K562 (cell line): ENCODE measurements around the gene DNAJC12. TPM values are rescaled to one million over a fixed set of nuclear protein-coding genes. Genes with fewer than 3 reads are reported as not detected.

Source experiments
- ATAC-seq: fragments of 200-7000 bp; cut with Tn5 transposase; 3 replicates; pipeline ENCODE4 v1.9.1; 2020; ENCODE audit warnings: moderate library complexity
- BruUV-seq: library from RNA; stranded (reverse); fragments of 400-500 nt; replicated peaks from 2 replicates; lab custom pipeline; 2021; lab: Mats Ljungman, UMichigan
- CTCF ChIA-PET: fragments of 300-600 bp; formaldehyde crosslinking; extraction: SDS; loops from one replicate; lab custom pipeline; 2021; ENCODE audit warnings: low intra/inter-chr PET ratio; lab: Yijun Ruan, JAX
- POLR2A ChIA-PET: fragments of 300-600, 350-650 bp; sonication (Branson Sonifier 250); formaldehyde crosslinking; extraction: SDS; loops from one replicate; lab custom pipeline; 2021; ENCODE audit warnings: antibody characterized with exemption, inconsistent platforms; lab: Yijun Ruan, JAX
- DNase-seq, 4 experiments: peaks; one replicate each; pipeline versions ENCODE4 v3.0.0 to v3.0.0-alpha.2; 2011 to 2018; ENCODE audit warnings: low spot score in 3 of 4, mixed read lengths in 3 of 4; ENCODE audit errors: extremely low read depth in 1 of 4
- FAIRE-seq: peaks from 2 replicates; lab custom pipeline; 2011; peaks lifted over from hg19 to GRCh38; lab: Jason Lieb, UNC
- H2AFZ ChIP-seq: 2 replicates; pipeline ENCODE4 v1.6.0; 2011; ENCODE audit warnings: low read depth, low read length, control low read depth, inconsistent platforms
- H3K27ac ChIP-seq: fragments of 200-600 bp; 3 replicates; pipeline ENCODE4 v1.8.0; 2011; ENCODE audit warnings: low read depth, mild to moderate bottlenecking, control low read depth, inconsistent platforms, low read length, moderate library complexity, mixed read lengths; ENCODE audit errors: extremely low read depth
- H3K27me3 ChIP-seq, 2 experiments: fragments of 300-600 bp in 1 of 2; 2 replicates in 1 of 2; 3 replicates in 1 of 2; pipeline versions ENCODE4 v1.6.0 to v1.8.0; 2011; ENCODE audit warnings: inconsistent platforms in 2 of 2, low read length in 2 of 2, mild to moderate bottlenecking in 1 of 2, mixed read lengths in 1 of 2, moderate library complexity in 1 of 2; ENCODE audit not compliant: control insufficient read depth in 2 of 2, insufficient read depth in 2 of 2
- H3K36me3 ChIP-seq: fragments of 300-600 bp; 3 replicates; pipeline ENCODE4 v1.8.0; 2011; ENCODE audit warnings: mild to moderate bottlenecking, low read length, inconsistent platforms; ENCODE audit not compliant: control insufficient read depth, insufficient read depth
- H3K4me1 ChIP-seq, 2 experiments: fragments of 200-600 bp in 1 of 2; replicated peaks in 1 of 2; 2 replicates in 1 of 2; 3 replicates in 1 of 2; pipeline versions ENCODE4 v1.5.1 to v1.8.0; 2011; ENCODE audit warnings: inconsistent platforms in 2 of 2, low read length in 2 of 2, mild to moderate bottlenecking in 1 of 2, mixed read lengths in 1 of 2, moderate library complexity in 1 of 2; ENCODE audit not compliant: control insufficient read depth in 2 of 2, insufficient read depth in 2 of 2
- H3K4me2 ChIP-seq: 2 replicates; pipeline ENCODE4 v1.6.1; 2011; ENCODE audit warnings: low read length, control low read depth, inconsistent platforms, mixed read lengths; ENCODE audit not compliant: insufficient read depth
- H3K4me3 ChIP-seq: fragments of 200-600 bp; sonication (generic), shearing (Covaris generic); 2 replicates; pipeline ENCODE4 v1.5.1; 2016; ENCODE audit warnings: control low read depth, inconsistent platforms
- H3K79me2 ChIP-seq: fragments of 200-600 bp; 3 replicates; pipeline ENCODE4 v1.8.0; 2011; ENCODE audit warnings: low read length, inconsistent platforms; ENCODE audit not compliant: control insufficient read depth, insufficient read depth
- H3K9ac ChIP-seq, 2 experiments: 2 replicates each; pipeline versions ENCODE4 v1.6.0 to v1.6.1; 2011; ENCODE audit warnings: low read depth in 2 of 2, low read length in 2 of 2, control low read depth in 1 of 2, inconsistent platforms in 1 of 2, mild to moderate bottlenecking in 1 of 2, mixed read lengths in 1 of 2; ENCODE audit not compliant: insufficient read depth in 1 of 2
- H3K9me1 ChIP-seq: one replicate; pipeline ENCODE4 v1.6.0; 2011; ENCODE audit warnings: inconsistent platforms, mild to moderate bottlenecking, low read length, moderate library complexity; ENCODE audit not compliant: control insufficient read depth, insufficient read depth
- H3K9me3 ChIP-seq: replicated peaks from 2 replicates; pipeline ENCODE4 v1.5.1; 2011; ENCODE audit warnings: low read depth, low read length, inconsistent platforms; ENCODE audit not compliant: control insufficient read depth, insufficient read depth
- H4K20me1 ChIP-seq: replicated peaks from 2 replicates; pipeline ENCODE4 v1.6.1; 2011; ENCODE audit warnings: low read length, inconsistent platforms, mixed read lengths; ENCODE audit not compliant: control insufficient read depth, insufficient read depth
- BHLHE40 ChIP-seq: IDR thresholded peaks from 2 replicates; pipeline ENCODE4 v1.6.1; 2011; ENCODE audit warnings: low read length, improper control_type of control experiment
- CBFA2T2 ChIP-seq: fragments of 450-650 bp; conservative IDR thresholded peaks from 2 replicates; pipeline ENCODE4 v1.6.1; 2017; ENCODE audit warnings: mild to moderate bottlenecking
- CC2D1A ChIP-seq: fragments of 450-650 bp; IDR thresholded peaks from 2 replicates; pipeline ENCODE4 v1.6.1; 2017; ENCODE audit warnings: mild to moderate bottlenecking
- CHD2 ChIP-seq: IDR thresholded peaks from 2 replicates; pipeline ENCODE4 v1.6.1; 2011; ENCODE audit warnings: low read depth, low read length
- GATAD2A ChIP-seq: fragments of 450-650 bp; IDR thresholded peaks from 2 replicates; pipeline ENCODE4 v1.6.1; 2017
- KLF16 ChIP-seq: IDR thresholded peaks from 2 replicates; pipeline ENCODE4 v1.6.1; 2016; ENCODE audit warnings: antibody characterized with exemption
- NEUROD1 ChIP-seq: fragments of 150-350 bp; IDR thresholded peaks from 2 replicates; pipeline ENCODE4 v1.6.1; 2014; ENCODE audit warnings: borderline replicate concordance, low read length, low read depth; ENCODE audit not compliant: partially characterized antibody
- NFE2 ChIP-seq: IDR thresholded peaks from 2 replicates; pipeline ENCODE4 v1.6.1; 2014; ENCODE audit warnings: antibody characterized with exemption, low read depth
- PTTG1 ChIP-seq: fragments of 450-650 bp; IDR thresholded peaks from 2 replicates; pipeline ENCODE4 v1.6.1; 2016; ENCODE audit warnings: low read depth, mild to moderate bottlenecking, missing genetic modification characterization, missing compliant biosample characterization
- RAD21 ChIP-seq, 2 experiments: fragments of 250-450 bp in 1 of 2; fragments of 450-650 bp in 1 of 2; sonication (Bioruptor Pico) in 1 of 2; formaldehyde crosslinking in 1 of 2; IDR thresholded peaks in 1 of 2; conservative IDR thresholded peaks in 1 of 2; 2 replicates each; pipeline versions ENCODE4 v1.4.0 to v1.8.0; 2020 to 2022; ENCODE audit warnings: mild to moderate bottlenecking in 2 of 2, moderate library complexity in 1 of 2
- RB1 ChIP-seq: fragments of 450-650 bp; IDR thresholded peaks from 2 replicates; pipeline ENCODE4 v1.6.1; 2017; ENCODE audit warnings: low read depth, mild to moderate bottlenecking
- SIN3A ChIP-seq, 2 experiments: fragments of 150-350 bp in 1 of 2; IDR thresholded peaks; 2 replicates each; pipeline ENCODE4 v1.6.1; 2011 to 2016; ENCODE audit warnings: borderline replicate concordance in 2 of 2, low read depth in 2 of 2, low read length in 2 of 2, mild to moderate bottlenecking in 2 of 2, moderate library complexity in 2 of 2; ENCODE audit not compliant: control insufficient read depth in 1 of 2
- SMARCA4 ChIP-seq: fragments of 450-650 bp; IDR thresholded peaks from 2 replicates; pipeline ENCODE4 v1.6.1; 2016
- SMC3 ChIP-seq: conservative IDR thresholded peaks from 2 replicates; pipeline ENCODE4 v1.6.1; 2011; ENCODE audit warnings: low read depth, low read length, improper control_type of control experiment; ENCODE audit not compliant: insufficient read depth
- XRCC4 ChIP-seq: IDR thresholded peaks from one replicate; pipeline ENCODE4 v1.6.1; 2011; ENCODE audit not compliant: insufficient read depth, insufficient read length; ENCODE audit errors: extremely low read depth
- ZNF24 ChIP-seq: fragments of 450-650 bp; IDR thresholded peaks from 2 replicates; pipeline ENCODE4 v1.6.1; 2016
- ZNF384 ChIP-seq: IDR thresholded peaks from 2 replicates; pipeline ENCODE4 v1.6.1; 2012; ENCODE audit warnings: low read depth, low read length, improper control_type of control experiment
- ZNF699 ChIP-seq: fragments of 250-450 bp; sonication (Bioruptor Pico); IDR thresholded peaks from 2 replicates; pipeline ENCODE4 v1.8.0; 2021; ENCODE audit warnings: mild to moderate bottlenecking, moderate library complexity; ENCODE audit not compliant: insufficient replicate concordance
- WGBS: fragments of 100-300 bp; shearing (Covaris generic); methylation state at CpG from one replicate; pipeline ENCODE4 v1.1.6; 2016; ENCODE audit warnings: low coverage, mixed read lengths; ENCODE audit not compliant: insufficient coverage; ENCODE audit errors: missing lambda C conversion rate; 5-methylcytosine and 5-hydroxymethylcytosine counted together
- in situ Hi-C: fragments of 300-500 bp; cut with MboI; formaldehyde crosslinking; loops from 4 replicates; pipeline ENCODE4 v1.15.0; 2018; ENCODE audit warnings: inconsistent platforms, mixed read lengths
- intact Hi-C: fragments of 100-400 bp; cut with micrococcal nuclease; formaldehyde crosslinking; loops from 2 replicates; pipeline ENCODE4 v1.14.2; 2022
- polyA plus RNA-seq, 8 experiments: library from polyadenylated mRNA; depleted of rRNA in 4 of 8; stranded (reverse) in 5 of 8; unstranded in 3 of 8; fragments of >200 nt; fragmentation: Nextera tagmentation in 2 of 8; fragmentation: Illumina TruSeq in 1 of 8; extraction: Ambion mirVana in 2 of 8; extraction: Trizol in 1 of 8; gene quantifications; 2 replicates each; pipeline versions ENCODE4 v1.2.1 to v1.2.3, GENCODE V29; 2011 to 2014; ENCODE audit warnings: inconsistent platforms in 1 of 8, missing spikeins in 1 of 8
- total RNA-seq, 7 experiments: library from RNA; depleted of rRNA in 6 of 7; stranded (reverse); fragments of >200 nt in 6 of 7; fragmentation: Illumina TruSeq in 2 of 7; extraction: Trizol in 2 of 7; gene quantifications; 2 replicates each; pipeline versions ENCODE4 v1.2.1 to v1.2.3, GENCODE V29; 2011 to 2021; ENCODE audit warnings: low replicate concordance in 1 of 7
- TF ChIP-seq, protein P1 (sequence below): IDR thresholded peaks from 2 replicates; pipeline ENCODE4 v1.6.1; 2012; ENCODE audit warnings: low read depth, low read length, improper control_type of control experiment, borderline replicate concordance
- TF ChIP-seq, protein P2 (sequence below): fragments of 450-650 bp; formaldehyde crosslinking; IDR thresholded peaks from 2 replicates; pipeline ENCODE4 v1.4.0; 2020; ENCODE audit warnings: mild to moderate bottlenecking, moderate library complexity

DNAJC12 gene
- total and polyA plus RNA-seq, 9 of the 15 experiments (the other 6 are each of a cell fraction or from before 2014, with no cell fraction given): 7.4 to 95.9 (median 68.5) TPM

DNA sequence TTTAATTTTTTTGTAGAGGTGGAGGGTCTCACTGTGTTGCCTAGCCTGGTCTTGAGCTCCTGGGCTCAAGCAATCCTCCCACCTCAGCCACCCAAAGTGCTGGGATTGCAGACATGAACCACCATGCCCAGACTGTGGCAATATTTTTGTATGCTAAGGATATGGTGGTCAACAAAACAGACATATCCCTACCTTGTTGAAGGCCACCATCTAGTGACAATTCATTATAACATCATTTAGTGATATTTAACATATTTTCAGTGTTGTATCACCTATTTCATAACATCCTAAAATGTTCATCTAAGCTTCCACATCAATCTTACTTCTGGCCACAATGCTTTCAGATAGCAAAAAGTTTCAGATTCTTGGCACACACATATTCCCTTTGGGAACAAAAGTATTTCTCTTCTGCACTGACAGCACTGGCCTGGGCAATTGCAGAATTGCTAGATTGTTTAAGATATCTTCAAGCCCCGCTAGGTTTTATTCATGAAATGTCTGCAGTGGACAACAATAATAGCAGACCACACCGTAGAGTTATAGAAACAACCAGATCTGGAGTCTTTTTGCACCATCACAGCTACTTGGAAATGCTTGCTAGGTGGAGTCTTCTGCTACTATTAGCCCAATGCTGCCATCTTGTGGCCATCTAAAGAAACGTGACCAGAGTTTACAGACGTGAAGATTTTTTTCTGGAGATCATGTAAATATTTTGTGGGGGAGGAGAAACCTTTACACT, 58.4 kb downstream of the DNAJC12 start:
- H3K4me3 ChIP-seq: no peak overlapping the region
- TF ChIP-seq ZNF699 (CRISPR knock-in tag) (no peak), GATAD2A (no peak), SMARCA4 (no peak), NEUROD1 (no peak), RAD21 (CRISPR knock-in tag; conservative IDR thresholded peaks at IDR 0.05 in 1 of 2, IDR thresholded peaks at IDR 0.05 in 1 of 2) (peak; percentile 96), CHD2 (no peak), CC2D1A (peak; percentile 77), CBFA2T2 (no peak), NFE2 (0 out of 2 replicates have a peak, but pooled peaks have one; percentile 33), KLF16 (peak; percentile 24; the same call in 1 of the 2 replicates), ZNF24 (no peak), XRCC4 (no peak), SIN3A (IDR thresholded peaks at IDR 0.05; ENCODE audit: borderline replicate concordance in 2 of 2, control insufficient read depth in 1 of 2, low read depth in 2 of 2, low read length in 2 of 2) (no peak), BHLHE40 (peak; percentile 76), SMC3 (peak; percentile 91), ZNF384 (peak; percentile 76), PTTG1 (tag) (no peak), RB1 (peak; percentile 50; the same call in 1 of the 2 replicates)
- TF ChIP-seq, protein P1, sequence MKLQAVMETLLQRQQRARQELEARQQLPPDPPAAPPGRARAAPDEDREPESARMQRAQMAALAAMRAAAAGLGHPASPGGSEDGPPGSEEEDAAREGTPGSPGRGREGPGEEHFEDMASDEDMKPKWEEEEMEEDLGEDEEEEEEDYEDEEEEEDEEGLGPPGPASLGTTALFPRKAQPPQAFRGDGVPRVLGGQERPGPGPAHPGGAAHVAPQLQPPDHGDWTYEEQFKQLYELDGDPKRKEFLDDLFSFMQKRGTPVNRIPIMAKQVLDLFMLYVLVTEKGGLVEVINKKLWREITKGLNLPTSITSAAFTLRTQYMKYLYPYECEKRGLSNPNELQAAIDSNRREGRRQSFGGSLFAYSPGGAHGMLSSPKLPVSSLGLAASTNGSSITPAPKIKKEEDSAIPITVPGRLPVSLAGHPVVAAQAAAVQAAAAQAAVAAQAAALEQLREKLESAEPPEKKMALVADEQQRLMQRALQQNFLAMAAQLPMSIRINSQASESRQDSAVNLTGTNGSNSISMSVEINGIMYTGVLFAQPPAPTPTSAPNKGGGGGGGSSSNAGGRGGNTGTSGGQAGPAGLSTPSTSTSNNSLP: peak; percentile 56; the same call in 1 of the 2 replicates
- TF ChIP-seq, protein P2, sequence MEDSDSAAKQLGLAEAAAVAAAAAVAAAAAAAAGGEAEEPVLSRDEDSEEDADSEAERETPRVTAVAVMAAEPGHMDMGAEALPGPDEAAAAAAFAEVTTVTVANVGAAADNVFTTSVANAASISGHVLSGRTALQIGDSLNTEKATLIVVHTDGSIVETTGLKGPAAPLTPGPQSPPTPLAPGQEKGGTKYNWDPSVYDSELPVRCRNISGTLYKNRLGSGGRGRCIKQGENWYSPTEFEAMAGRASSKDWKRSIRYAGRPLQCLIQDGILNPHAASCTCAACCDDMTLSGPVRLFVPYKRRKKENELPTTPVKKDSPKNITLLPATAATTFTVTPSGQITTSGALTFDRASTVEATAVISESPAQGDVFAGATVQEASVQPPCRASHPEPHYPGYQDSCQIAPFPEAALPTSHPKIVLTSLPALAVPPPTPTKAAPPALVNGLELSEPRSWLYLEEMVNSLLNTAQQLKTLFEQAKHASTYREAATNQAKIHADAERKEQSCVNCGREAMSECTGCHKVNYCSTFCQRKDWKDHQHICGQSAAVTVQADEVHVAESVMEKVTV: peak; percentile 95

More for the DNA sequence above, 58.4 kb downstream of the DNAJC12 start:
- Histone ChIP-seq H3K9me1 (no peaks in the 10 kb centered on the region), H3K27me3 (no peaks in the 10 kb centered on the region; a peak in 1 of 5 replicates), H3K9ac (no peak overlapping the region), H3K27ac (no peak overlapping the region), H3K4me2 (no peak overlapping the region), H4K20me1 (no peaks in the 10 kb centered on the region), H2AFZ (no peak overlapping the region), H3K79me2 (no peaks in the 10 kb centered on the region), H3K4me1 (no peaks in the 10 kb centered on the region), H3K36me3 (no peaks in the 10 kb centered on the region), H3K9me3 (no peaks in the 10 kb centered on the region)
- WGBS: 1% methylated on average over 4 of the region's 4 CpGs
- in situ Hi-C loops (loop anchor here (5.0 to 10.0 kb wide), 3 partner anchors 82 to 525 kb away; partner anchors contain the start of gene CTNNA3), intact Hi-C loops (loop anchor here (1.0 to 10.0 kb wide), 4 partner anchors 82 to 1597 kb away; partner anchors contain the start of gene HERC4)
- POLR2A ChIA-PET: interaction anchor here (0.7 to 1.0 kb wide), 2 partner anchors 9 kb away, joined by 3 to 5 read pairs; no protein-coding TSS in a partner anchor
- FAIRE-seq (peak; percentile 96), DNase-seq (peak; percentile 72 to 89 (median 75)), ATAC-seq (peak; percentile 87)
- no TSS peak for BruUV-seq
- CTCF ChIA-PET: interaction anchor here (2.2 to 3.0 kb wide), 2 partner anchors 82 to 113 kb away, joined by 16 to 49 read pairs; no protein-coding TSS in a partner anchor
